Nephron progenitor cell (in vitro differentiated cells): ENCODE data around the gene ANKHD1.

Source experiments
- DNase-seq: peaks from one replicate; pipeline ENCODE4 v3.0.0; 2021
- H3K27ac Mint-ChIP-seq: 2 replicates; pipeline ENCODE4 v1.8.0; 2021; ENCODE audit warnings: mild to moderate bottlenecking, moderate library complexity, mixed read lengths
- H3K27me3 Mint-ChIP-seq: 2 replicates; pipeline ENCODE4 v1.8.0; 2021; ENCODE audit warnings: mild to moderate bottlenecking, low read depth, mixed read lengths; ENCODE audit not compliant: poor library complexity
- H3K36me3 Mint-ChIP-seq: 2 replicates; pipeline ENCODE4 v1.8.0; 2021; ENCODE audit warnings: low read depth, mixed read lengths
- H3K4me1 Mint-ChIP-seq: 2 replicates; pipeline ENCODE4 v1.8.0; 2021; ENCODE audit warnings: mixed read lengths
- H3K4me3 Mint-ChIP-seq: 2 replicates; pipeline ENCODE4 v1.8.0; 2021; ENCODE audit warnings: mild to moderate bottlenecking, moderate library complexity, mixed read lengths
- H3K9me3 Mint-ChIP-seq: 2 replicates; pipeline ENCODE4 v1.8.0; 2021; ENCODE audit warnings: mild to moderate bottlenecking, moderate library complexity, mixed read lengths
- TF ChIP-seq, protein P1 (sequence below): fragments of 200-600 bp; sonication (generic); IDR thresholded peaks from 2 replicates; pipeline ENCODE4 v1.5.0; 2021; ENCODE audit warnings: antibody characterized with exemption

The ANKHD1 gene

DNA sequence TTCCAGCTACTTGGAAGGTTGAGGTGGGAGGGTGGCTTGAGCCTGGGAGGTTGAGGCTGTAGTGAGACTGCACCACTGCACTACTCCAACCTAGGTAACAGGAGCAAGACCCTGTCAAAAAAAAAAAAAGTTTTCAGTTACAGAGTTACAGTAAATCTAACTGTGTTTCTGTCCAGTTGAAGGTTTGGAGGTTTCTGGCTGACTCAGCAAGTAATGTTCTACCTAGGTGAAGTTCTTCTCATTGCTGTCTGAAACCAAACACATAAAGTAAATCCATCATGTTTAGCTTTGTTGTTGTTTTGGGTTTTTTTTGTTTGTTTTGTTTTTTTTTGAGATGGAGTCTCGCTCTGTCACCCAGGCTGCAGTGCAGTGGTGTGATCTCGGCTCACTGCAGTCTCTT lies 7.9 kb upstream of the ANKHD1 start:
- Mint-ChIP-seq H3K27ac (no peak overlapping the region), H3K9me3 (no peaks in the 10 kb centered on the region), H3K4me1 (no peaks in the 10 kb centered on the region), H3K36me3 (no peaks in the 10 kb centered on the region), H3K4me3 (no peak overlapping the region), H3K27me3 (no peaks in the 10 kb centered on the region)
- TF ChIP-seq, protein P1, sequence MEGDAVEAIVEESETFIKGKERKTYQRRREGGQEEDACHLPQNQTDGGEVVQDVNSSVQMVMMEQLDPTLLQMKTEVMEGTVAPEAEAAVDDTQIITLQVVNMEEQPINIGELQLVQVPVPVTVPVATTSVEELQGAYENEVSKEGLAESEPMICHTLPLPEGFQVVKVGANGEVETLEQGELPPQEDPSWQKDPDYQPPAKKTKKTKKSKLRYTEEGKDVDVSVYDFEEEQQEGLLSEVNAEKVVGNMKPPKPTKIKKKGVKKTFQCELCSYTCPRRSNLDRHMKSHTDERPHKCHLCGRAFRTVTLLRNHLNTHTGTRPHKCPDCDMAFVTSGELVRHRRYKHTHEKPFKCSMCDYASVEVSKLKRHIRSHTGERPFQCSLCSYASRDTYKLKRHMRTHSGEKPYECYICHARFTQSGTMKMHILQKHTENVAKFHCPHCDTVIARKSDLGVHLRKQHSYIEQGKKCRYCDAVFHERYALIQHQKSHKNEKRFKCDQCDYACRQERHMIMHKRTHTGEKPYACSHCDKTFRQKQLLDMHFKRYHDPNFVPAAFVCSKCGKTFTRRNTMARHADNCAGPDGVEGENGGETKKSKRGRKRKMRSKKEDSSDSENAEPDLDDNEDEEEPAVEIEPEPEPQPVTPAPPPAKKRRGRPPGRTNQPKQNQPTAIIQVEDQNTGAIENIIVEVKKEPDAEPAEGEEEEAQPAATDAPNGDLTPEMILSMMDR, result no peak
- no peak for DNase-seq

- Mint-ChIP-seq H3K27me3 (no peaks in the 10 kb centered on the region), H3K9me3 (no peaks in the 10 kb centered on the region), H3K4me1 (peaks cover 20% of the 10 kb centered on the region), H3K36me3 (no peaks in the 10 kb centered on the region), H3K27ac (no peak overlapping the region), H3K4me3 (no peak overlapping the region)
- no peak for DNase-seq
- TF ChIP-seq, protein P1, result no peak
Measured at GRCh38 chr5:140398379-140398811, 3.2 kb upstream of the ANKHD1 start.

GRCh38 chr5:140399979-140400729 lies 1.5 kb upstream of the ANKHD1 start:
- peak overlapping the region; percentile 85 for H3K27ac Mint-ChIP-seq
- H3K9me3 Mint-ChIP-seq, result no peaks in the 10 kb centered on the region
- TF ChIP-seq, protein P1, result no peak
- peaks cover 35% of the 10 kb centered on the region for H3K4me1 Mint-ChIP-seq
- no peaks in the 10 kb centered on the region for H3K27me3 Mint-ChIP-seq
- no peak overlapping the region for H3K4me3 Mint-ChIP-seq
- H3K36me3 Mint-ChIP-seq, result peaks cover 7% of the 10 kb centered on the region
- DNase-seq, result no peak

DNA sequence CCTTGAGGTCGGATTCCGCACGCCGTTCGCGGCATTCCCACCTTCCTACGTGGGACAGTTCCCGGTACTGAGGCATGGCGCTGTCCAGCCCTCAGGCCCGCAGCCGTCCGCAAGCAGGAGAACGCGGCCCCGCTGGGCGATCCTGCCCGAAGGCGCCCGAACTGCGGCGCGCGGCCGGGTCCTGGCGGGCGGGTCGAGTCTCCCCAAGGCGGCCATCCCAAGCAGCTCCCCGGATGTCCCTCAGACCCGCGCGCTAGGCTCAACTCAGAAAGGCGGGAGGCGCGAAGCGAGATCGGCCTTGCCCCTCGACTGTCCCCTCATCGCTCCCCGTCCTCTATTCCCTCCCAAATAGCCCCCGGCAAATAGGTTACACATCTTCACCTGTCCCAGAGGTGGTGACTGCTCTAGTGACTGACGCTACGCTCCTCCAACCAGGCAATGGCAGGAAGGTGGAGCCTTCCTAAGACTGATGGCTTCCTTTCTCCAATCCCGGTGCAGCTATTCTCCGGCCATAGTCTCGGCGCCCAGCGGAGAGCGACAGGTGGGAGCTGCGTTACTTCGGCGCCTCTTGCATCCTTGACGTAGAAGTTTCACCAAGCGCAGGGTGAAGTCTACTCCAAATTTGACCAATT lies 787 bp upstream of the ANKHD1 start:
- peak; percentile 88 for DNase-seq
- Mint-ChIP-seq H3K4me1 (peaks cover 36% of the 10 kb centered on the region), H3K27me3 (no peaks in the 10 kb centered on the region), H3K4me3 (no peak overlapping the region), H3K9me3 (no peaks in the 10 kb centered on the region), H3K36me3 (peaks cover 10% of the 10 kb centered on the region), H3K27ac (no peak overlapping the region)
- TF ChIP-seq, protein P1, result no peak

GRCh38 chr5:140402258-140403074 lies 833 bp downstream of the ANKHD1 start:
- H3K36me3 Mint-ChIP-seq, result peaks cover 19% of the 10 kb centered on the region
- H3K27ac Mint-ChIP-seq, result no peak overlapping the region
- DNase-seq, result peak; percentile 55
- H3K4me3 Mint-ChIP-seq, result no peak overlapping the region
- peaks cover 36% of the 10 kb centered on the region for H3K4me1 Mint-ChIP-seq
- no peaks in the 10 kb centered on the region for H3K27me3 Mint-ChIP-seq
- no peaks in the 10 kb centered on the region for H3K9me3 Mint-ChIP-seq
- TF ChIP-seq, protein P1, result no peak
